Activated CD8-positive, alpha-beta memory T cell treated with anti-CD3 and anti-CD28 coated beads for 1 hour (primary cell): ENCODE results near the gene CDON.
"Not testable (repeated sequence)": the region's sequence is repeated elsewhere in the genome, so short reads cannot be mapped to it uniquely, and the experiment has no call there.

Experiments used
- DNase-seq, 2 donors: peaks; one replicate each; pipeline ENCODE4 v3.0.0-alpha.2; 2020; ENCODE audit warnings: low read depth in 1 of 2; ENCODE audit errors: extremely low read depth in 1 of 2

CDON gene

DNA sequence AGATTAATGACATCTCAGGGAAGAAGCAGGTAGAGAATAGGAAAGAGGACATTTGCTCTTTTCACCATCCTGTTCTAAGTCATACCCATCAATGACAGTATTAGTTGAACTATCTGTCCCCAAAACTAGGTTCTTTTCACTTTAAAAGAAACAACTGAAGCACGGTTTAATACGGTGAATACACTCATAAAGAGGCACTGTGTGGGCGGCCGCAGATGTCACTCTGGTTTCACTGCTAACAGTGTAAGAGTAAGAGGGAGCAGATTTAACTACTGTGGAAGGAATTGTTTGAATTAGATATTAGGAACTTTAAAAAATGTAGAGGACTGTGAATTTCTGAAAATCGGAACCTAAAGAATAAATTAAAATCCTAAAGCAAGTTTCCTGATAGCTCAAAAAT is 67.4 kb downstream of the CDON start:
- DNase-seq: no peak

DNA sequence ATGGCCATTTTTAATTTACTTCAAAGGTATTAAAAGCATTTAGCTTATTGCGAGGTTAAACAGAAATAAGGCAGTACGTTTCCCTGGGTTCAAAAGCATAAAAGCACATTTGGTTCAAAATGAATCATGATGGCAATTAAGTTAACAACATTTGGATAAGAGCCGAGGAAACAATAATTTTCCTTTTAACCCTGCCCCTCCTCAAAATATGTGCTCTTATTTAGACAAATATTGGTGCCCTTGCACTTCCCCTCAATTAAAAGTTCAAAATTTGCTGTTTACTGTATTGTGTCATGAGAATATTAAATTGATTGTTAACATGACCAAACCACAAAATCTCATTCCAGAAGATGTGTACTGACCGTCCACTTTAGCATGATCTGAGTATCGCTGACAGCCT is 68.2 kb downstream of the CDON start:
- no peak for DNase-seq

DNA sequence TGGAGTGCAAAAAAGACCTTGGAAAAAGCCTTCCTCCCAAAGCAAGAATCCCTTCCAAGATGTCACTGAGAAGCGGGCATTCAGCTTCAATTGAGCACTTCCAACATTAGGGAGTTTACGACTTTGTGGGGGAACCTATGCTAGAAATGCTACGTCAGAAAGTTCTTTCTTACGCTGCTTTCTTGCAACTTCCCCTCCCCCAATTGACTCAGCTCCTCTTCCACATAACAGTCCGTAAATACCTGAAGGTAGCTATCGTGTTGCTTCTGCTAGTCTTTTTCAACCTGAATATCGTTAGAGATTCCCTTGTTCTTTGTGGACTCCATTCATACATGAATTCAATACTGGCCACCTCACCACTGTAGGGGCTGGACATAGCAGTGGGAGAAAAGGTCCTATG is 69.8 kb downstream of the CDON start:
- DNase-seq: no peak

DNA sequence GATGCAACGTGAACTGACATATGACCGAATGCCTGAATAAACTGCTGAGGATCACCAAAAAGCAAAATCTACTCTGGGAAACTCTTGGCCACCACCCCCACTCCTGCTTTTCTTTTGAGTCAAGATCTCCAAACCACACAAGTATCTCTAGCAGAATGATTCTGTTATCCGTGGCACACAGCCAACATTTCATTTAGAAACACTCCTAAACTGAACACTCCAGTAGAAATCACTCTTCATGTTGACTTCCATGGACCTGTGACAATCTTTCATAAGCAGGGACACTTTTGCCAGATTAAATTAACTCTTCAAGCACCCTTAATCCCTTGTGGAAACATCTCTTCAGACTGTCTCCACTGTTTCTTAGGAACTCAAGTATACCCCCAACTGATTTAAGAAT is 72.4 kb downstream of the CDON start:
- DNase-seq: no peak

DNA sequence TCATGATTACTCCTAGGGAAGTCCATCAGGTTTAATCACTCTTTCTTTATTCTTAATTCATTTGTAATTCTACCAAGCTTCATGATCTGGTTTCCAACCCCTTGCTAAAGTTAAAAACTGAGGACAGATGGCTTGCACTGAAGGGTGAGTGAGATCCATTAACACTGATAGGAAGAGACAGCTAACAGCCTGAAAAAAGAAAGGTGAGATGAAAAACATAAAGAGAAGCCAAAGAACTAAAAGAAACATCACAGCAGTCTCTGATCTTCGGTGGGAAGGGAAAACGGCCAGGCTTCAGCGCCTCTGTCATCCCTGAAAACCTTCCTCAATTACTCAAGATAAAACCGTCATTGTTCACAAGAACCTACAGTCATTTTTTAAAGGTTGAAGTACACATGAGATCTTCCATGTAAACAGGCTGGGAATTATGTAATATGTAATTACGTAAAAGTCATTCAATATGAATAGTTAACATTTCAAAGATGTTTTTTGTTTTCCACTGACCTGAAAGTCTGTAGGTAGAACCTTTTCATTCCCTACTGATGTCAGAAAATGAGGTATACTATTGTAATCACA is 75.5 kb downstream of the CDON start:
- DNase-seq: no peak

DNA sequence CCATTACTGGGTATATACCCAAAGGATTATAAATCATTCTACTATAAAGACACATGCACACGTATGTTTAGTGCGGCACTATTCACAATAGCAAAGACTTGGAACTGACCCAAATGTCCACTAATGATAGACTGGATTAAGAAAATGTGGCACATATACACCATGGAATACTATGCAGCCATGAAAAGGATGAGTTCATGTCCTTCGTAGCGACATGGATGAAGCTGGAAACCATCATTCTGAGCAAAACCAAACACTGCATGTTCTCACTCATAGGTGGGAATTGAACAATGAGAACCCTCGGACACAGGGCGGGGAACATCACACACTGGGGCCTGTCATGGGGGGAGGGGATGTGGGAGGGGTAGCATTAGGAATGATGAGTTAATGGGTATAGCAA is 76.7 kb downstream of the CDON start:
- DNase-seq: not testable (repeated sequence)

DNA sequence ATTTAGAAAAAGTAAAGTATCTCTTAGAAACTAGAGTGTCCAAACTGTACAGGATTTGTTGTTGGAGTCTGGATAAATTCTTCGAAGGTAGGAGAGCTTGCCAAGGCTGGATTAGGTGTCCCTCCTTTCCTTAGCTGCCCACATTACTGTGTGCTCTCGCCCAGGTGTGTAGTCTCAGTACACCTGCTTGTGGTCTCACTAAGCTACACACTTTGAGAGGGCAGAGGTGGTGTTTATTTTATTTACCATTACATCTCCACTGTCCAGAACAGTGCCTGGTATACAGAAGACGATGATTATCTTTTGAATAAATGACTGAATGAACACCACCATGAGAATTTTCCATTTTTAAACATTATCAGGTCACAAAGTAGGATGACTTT is 80.3 kb downstream of the CDON start:
- DNase-seq: no peak

DNA sequence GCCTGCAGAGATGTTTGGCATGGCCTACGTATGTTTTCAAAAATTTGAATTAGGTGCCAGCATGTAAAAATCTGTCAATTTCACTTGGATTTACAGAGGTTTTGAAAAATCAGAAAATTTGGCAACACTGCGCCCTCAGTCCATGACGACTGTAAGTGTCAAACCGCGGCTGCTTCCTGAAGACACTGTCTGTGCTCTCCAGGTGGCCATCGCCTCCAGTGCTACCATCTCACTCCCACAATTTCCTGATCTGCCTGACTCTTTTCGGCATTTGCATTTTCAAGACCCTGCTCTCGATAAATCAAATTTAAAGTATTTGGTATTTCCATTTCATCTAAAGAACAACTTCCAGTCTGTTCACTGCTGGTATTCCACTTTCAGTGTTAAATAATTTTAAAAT is 82.2 kb downstream of the CDON start:
- no peak for DNase-seq

DNA sequence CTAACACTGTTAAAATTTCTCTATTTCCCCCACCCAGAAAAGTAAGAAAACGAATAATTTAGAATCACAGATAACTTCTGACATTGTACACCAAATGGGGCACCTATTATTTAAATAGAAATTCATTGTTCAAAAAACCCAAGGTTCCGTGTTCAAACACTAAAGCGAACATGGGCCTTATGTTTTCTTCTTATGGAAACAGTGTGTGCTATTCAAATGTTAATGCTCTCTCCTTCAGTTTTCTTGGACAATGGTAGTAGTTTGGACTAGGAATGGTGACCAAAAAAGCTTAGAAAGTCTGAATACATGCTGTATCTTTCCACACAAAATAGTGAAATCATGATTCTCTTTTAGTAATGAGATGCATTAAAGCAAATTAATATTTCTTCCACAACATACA is 83.2 kb downstream of the CDON start:
- DNase-seq: no peak

DNA sequence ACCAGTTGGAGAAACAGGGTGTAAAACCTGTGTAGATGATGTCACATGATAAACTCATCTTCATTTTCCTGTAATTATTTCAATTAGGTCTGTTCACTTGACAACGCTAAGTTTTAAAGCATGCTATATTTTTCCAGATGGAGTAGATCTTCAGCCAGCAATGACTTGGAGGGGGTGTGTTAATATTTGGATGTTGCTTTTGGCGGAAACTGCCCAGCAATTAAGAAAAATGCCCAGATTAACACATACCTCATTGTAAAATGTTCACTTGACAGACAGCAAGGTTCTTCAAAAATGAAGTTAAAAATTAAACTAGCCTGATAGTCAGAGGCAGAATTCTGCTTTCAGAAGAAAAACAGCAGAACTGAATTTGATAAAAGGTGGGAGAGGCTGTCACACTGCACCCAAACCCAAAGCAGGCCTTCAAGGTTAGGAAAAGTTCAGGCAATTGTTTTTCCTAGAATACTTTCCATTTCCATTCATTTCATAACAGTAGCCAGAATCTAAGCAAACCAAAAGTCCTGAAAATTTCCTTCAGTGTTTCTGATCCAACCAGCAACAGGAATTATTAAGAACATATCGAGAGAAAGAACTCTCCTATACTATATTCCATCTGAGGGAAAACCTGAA is 83.8 kb downstream of the CDON start:
- DNase-seq: no peak

DNA sequence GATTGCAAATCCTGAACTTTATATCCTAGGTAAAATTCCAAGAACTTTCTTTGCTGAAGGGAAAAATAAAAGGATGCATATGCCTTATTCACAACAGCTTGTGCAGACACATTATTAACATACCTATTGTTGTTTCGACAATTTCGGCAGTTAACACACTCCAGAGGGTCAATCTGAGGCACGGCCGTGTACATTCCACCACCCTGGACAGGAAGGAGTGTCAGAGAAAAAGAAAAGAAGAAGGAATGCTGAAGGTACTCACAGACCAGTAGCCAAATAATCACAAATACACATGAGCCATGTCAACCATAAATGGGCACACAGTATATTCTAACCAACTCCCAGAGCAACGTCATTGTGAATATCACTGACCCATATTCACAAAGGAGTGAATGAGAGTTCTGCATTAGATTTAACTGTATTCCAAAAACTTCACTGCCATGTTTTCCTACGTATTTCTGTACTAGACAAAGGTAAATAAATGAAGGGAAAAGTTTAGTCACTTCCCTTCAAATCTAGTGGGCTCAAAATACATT is 84.4 kb downstream of the CDON start:
- no peak for DNase-seq

DNA sequence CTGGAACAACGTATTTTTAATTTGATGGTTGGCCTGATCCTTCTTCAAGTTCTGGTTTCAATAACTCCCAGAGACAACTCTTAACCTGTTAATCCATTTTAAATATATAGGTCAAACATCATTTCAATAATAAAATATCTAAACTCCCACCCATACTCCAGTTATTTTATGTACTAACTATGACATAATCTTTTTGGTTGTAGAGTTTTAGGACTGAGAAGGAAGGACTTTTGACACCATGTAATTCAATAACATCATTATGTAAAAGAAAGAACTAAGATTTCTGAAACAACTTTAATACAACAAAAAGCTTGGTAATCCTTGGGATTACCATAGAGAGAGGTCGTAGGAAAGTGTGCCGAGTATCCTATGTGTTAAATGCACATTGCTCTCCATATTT is 85.3 kb downstream of the CDON start:
- DNase-seq: no peak

DNA sequence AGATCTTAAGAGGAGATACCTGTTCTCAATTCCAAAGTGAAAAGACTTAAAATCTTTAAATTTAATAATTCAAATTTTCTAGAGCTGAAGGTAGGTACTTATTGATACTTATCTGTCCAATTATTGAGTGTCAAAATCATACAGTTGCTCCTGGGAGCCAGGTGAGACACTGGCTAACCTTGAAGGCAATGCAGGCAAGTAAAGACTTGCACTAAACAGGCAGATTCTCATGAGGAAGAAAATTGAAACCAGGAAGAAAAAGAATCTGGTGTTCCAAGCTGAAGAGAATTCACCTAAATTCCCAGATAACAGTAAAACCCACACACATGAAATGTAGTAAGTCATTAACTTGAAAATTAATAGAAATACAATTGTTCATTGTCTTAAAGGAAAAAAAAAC is 86.5 kb downstream of the CDON start:
- no peak for DNase-seq

DNA sequence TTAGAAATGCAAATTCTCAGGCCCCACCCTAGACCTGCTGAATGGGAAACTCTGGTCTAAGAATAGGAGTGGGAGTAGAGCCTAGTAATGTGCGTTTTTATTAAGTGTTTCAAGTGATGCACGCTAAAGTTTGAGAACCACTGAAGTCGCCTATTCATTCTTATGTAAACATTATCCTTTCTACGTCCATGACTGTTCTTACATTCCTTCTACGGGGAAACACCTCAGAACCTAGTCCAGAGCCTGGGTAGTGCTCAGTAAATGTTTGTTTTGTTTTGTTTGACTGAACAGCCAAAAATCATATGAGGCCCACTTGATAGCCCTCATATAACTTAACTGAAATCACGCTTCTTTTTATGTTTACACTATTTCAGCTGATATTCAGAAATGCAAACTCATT is 87.0 kb downstream of the CDON start:
- DNase-seq: no peak

DNA sequence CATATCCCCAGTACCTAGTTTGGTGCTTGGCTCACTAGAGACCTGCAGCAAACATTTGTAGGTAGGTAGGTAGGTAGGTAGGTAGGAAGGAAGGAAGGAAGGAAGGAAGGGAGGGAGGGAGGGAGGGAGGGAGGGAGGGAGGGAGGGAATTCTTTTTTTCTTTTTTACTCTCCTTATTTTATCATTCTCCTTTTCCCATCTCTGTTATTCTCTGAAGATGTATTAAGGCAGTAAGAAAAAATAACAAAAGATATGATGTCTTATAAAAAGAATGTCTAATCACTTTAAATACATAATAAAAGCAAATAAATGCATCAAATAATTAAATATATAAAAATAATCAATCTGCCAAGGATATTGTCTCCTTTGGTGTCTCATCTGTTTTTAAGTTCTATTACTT is 88.4 kb downstream of the CDON start:
- no peak for DNase-seq

DNA sequence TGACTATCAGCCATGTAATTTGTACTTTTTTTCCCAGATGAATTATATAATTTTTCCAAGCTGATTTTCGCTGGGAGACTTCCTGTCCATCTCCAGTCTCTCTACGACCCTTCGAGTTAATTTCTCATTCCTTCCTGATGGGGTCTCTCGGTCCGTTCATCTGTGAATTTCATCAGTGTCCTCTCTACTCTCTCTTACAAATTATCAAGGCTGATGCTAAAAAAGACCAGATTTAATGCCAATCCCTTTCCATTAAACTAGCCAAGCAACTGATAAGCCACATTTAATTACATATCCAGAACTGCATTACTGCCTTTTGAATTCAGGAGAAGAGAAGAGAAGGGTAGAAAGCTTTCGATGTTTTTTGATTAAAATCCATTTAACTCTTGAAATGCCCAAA is 91.0 kb downstream of the CDON start:
- no peak for DNase-seq

DNA sequence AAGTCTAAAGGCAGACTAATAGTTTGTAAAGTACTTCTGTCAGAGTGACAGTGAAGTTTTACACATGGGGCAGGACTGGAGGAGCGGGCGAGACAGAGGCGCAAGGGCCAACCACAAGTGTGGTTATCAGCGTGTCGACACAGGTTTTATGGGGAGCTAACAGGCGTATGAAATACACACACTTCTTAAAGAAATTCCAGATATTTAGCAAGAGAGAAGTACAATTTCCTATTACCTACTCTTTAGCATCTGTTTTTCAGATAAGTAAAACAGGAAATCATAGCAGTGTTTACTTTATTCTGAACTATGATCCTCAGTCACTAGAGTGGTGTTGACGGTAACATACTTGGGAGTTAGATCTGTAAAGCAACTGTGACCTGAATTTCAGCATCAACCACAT is 94.3 kb downstream of the CDON start:
- DNase-seq: no peak

DNA sequence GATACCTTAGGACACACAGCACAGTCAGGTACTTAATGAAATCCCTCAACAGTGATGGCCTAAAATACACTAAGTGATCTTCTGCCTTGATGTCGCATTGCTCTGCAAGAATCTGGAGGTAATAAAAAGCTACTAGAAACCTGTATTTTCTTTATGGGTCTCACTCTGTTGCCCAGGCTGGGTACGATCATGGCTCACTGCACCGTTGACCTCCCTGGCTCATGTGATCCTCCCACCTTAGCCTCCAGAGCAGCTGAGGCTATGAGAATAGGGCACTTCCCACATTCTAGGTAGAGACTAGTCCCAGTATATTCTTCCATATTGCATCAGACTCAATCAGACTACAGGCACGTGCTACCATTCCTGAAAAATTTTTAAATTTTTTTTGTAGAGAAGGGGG is 95.2 kb downstream of the CDON start:
- DNase-seq: no peak

DNA sequence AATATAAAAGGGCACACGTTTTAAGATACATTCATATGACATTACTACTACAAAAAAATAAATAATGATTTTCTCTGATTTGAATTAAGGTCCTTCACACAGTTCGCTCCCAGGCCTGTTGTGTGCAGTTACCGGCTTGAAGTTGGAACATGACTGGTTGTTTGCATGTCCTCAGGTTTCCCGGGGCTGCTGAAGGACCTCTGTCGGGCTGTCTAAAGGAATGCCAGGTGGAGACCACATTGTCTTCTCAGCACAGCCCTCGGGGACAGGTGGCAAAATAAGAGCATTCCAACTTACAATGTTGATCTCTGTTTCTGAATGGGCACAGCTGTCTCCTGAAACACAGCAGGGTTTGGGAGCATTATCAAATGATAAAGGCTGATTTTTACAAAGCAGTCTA is 101.9 kb downstream of the CDON start:
- DNase-seq: no peak

DNA sequence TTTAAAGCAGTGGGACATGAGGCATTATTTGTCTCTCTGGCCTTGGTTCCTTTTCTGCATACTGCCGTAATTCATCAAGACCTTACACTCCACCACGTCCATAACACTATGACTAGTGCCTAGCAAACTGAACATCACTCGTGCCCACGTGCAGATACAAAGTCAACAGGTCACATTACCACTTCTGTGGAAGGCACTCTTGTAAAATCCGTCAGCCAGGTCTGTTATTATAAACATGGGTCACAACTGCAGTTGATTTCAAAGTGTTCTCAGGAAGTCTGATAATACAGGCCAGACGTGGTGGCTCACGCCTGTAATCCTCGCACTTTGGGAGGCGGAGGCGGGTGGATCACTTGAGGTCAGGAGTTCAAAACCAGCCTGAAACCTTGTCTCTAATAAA is 102.7 kb downstream of the CDON start:
- DNase-seq: no peak

DNA sequence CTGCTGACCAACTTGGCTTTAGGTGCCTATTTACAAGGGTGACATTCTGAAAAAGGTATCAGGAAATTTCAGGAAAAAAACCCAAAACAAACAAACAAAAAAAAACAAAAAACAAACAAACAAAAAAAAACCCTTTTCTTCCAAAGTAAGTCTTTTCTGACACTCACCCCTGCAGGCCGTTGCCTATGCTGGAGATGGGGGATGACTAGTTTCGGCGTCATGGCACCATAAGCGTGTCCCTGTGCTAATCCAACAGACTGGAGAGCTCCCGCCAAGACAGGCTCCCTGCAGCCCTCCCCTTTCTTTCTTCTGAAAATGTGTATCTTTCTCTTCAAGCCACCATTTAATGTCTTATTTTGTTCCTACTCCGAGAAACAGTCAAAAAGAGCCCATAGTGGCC is 103.2 kb downstream of the CDON start:
- DNase-seq: no peak

DNA sequence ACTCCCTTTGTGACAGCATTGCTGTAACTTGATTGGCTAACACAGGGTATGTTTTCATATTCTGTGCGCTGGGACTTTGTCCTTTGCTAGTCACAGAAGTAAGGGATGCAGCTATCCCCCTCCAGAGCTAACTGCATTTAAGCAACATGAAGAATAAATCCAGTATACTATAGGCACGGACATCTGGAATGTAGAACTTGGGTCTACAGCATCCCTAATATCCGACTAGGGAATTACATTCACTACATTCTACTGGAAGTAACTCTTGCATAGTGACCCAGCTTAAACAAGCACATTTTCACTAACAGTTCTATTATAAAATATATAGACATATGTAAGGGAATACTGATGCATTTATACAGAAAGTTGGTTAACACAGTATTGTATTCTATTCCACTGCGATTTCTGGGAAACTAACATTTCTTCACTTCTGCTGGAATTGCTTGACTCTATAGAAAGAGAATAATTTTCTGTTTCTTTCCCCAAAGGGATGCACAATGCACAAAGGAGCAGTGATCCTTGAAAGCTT is 103.7 kb downstream of the CDON start:
- no peak for DNase-seq
